Tibial nerve (tissue), 4 donors: Measurements from ENCODE around the gene ITSN2. TPM values are rescaled to one million over a fixed set of nuclear protein-coding genes. Genes with fewer than 3 reads are reported as not detected.
"Not testable (repeated sequence)": the region's sequence is repeated elsewhere in the genome, so short reads cannot be mapped to it uniquely, and the experiment has no call there.

Experiments used
- DNase-seq, 2 donors: peaks; one replicate each; pipeline ENCODE4 v3.0.0-alpha.2; 2019; ENCODE audit warnings: low spot score in 2 of 2
- H3K27ac ChIP-seq, 4 donors: fragments of 200-600 bp; sonication (generic) in 3 of 4; one replicate each; pipeline ENCODE4 v1.5.1; 2017 to 2019; ENCODE audit warnings: mild to moderate bottlenecking in 1 of 4
- H3K27me3 ChIP-seq, 2 donors: fragments of 200-600 bp; sonication (generic) in 1 of 2; one replicate each; pipeline versions ENCODE4 v1.5.1 to v1.6.0; 2017 to 2019
- H3K36me3 ChIP-seq, 3 donors: fragments of 200-600 bp; sonication (generic); one replicate each; pipeline ENCODE4 v1.5.1; 2018 to 2019
- H3K4me1 ChIP-seq, 4 donors: fragments of 200-600 bp; sonication (generic) in 3 of 4; one replicate each; pipeline ENCODE4 v1.5.1; 2017 to 2019
- H3K4me3 ChIP-seq, 4 donors: fragments of 200-600 bp; sonication (generic) in 3 of 4; one replicate each; pipeline ENCODE4 v1.5.1; 2017 to 2019; ENCODE audit warnings: mild to moderate bottlenecking in 1 of 4, moderate library complexity in 1 of 4
- H3K9me3 ChIP-seq, 4 donors: fragments of 200-600 bp; sonication (generic) in 3 of 4; one replicate each; pipeline ENCODE4 v1.5.1; 2017 to 2019
- CTCF ChIP-seq, 5 experiments: fragments of 200-600 bp in 3 of 5; fragments of 450-650 bp in 2 of 5; sonication (generic) in 3 of 5; IDR thresholded peaks; one replicate each; pipeline ENCODE4 v1.5.1; 2016 to 2019; ENCODE audit warnings: antibody characterized with exemption in 5 of 5, mild to moderate bottlenecking in 3 of 5, moderate library complexity in 2 of 5
- EP300 ChIP-seq, 2 donors: sonication (generic); formaldehyde crosslinking; IDR thresholded peaks; one replicate each; pipeline ENCODE4 v1.6.1; 2017; ENCODE audit warnings: antibody characterized with exemption in 2 of 2, mild to moderate bottlenecking in 1 of 2
- POLR2A ChIP-seq, 2 donors: fragments of 450-650 bp; IDR thresholded peaks; one replicate each; pipeline ENCODE4 v1.6.1; 2017; ENCODE audit warnings: antibody characterized with exemption in 2 of 2, mild to moderate bottlenecking in 2 of 2, moderate library complexity in 2 of 2
- WGBS, 2 donors: methylation state at CpG; one replicate each; pipeline ENCODE4 v1.1.5; 2018; 5-methylcytosine and 5-hydroxymethylcytosine counted together
- total RNA-seq, 4 donors: library from RNA; depleted of rRNA; stranded (reverse); fragments of >200 nt; gene quantifications; one replicate each; pipeline ENCODE4 v1.1.0, GENCODE V29; 2016

Gene ITSN2
- total RNA-seq, 4 donors from 2014 or later = 47.3 to 54.2 (median 48.7) TPM

GRCh38 chr2:24203029-24203786 is 157.1 kb downstream of the ITSN2 start:
- no peak overlapping the region for H3K4me3 ChIP-seq
- 70 to 71% methylated on average over 19 of the region's 19 CpGs for WGBS, 2 donors
- H3K9me3 ChIP-seq = no peaks in the 10 kb centered on the region
- no peaks in the 10 kb centered on the region for H3K4me1 ChIP-seq
- H3K27me3 ChIP-seq = no peaks in the 10 kb centered on the region
- H3K36me3 ChIP-seq = peaks cover 0 to 77% (median 22%) of the 10 kb centered on the region in 3 donors
- no peak overlapping the region for H3K27ac ChIP-seq
- DNase-seq = no peak
- TF ChIP-seq EP300 (IDR thresholded peaks at IDR 0.05) = no peak
- TF ChIP-seq POLR2A (IDR thresholded peaks at IDR 0.05) = no peak
- TF ChIP-seq CTCF (IDR thresholded peaks at IDR 0.05) = no peak

GRCh38 chr2:24200799-24201198 is 159.5 kb downstream of the ITSN2 start:
- Histone ChIP-seq H3K36me3 (peaks cover 0 to 53% (median 18%) of the 10 kb centered on the region in 3 donors), H3K4me1 (no peaks in the 10 kb centered on the region), H3K9me3 (no peaks in the 10 kb centered on the region), H3K4me3 (no peak overlapping the region), H3K27me3 (no peaks in the 10 kb centered on the region), H3K27ac (no peak overlapping the region)
- 93 to 100% methylated on average over 3 of the region's 3 CpGs for whole genome bisulfite sequencing, 2 donors
- TF ChIP-seq CTCF (IDR thresholded peaks at IDR 0.05) (no peak), EP300 (IDR thresholded peaks at IDR 0.05) (no peak), POLR2A (IDR thresholded peaks at IDR 0.05) (no peak)
- DNase-seq = no peak

DNA sequence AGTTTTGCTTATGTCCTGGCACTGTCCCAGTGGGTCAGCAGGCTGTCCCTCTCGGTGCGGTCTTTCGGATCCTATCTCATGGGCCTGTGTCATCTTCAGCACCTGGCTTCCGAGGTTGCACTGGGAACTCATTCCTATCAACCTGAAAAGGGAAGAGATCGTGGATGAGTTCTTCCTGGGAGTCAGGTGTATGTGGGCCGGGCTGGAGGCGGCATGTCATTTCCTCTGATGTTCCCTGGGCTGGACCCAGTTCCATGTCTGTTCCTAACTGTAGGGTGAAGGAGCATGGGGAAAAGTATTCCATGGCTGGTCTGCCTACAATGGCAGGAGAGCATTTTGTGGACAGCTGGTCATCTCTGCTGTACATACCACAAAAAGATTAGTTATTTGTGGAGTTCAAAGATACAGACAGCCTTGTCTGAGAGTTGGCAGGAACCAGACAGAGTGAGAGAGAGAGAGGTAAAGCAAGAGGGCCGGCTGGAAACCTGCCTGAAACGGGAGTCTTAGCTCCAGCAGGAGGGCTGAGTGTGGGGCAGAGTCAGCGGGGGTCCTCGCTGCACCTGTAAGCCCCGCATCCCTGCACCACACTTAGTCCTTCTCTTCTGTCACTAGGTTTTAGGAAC is 160.3 kb downstream of the ITSN2 start:
- H3K27me3 ChIP-seq = no peaks in the 10 kb centered on the region
- WGBS, 2 donors = 80 to 84% methylated on average over 12 of the region's 12 CpGs
- no peak for TF ChIP-seq CTCF (IDR thresholded peaks at IDR 0.05)
- no peak for TF ChIP-seq POLR2A (IDR thresholded peaks at IDR 0.05)
- no peak for TF ChIP-seq EP300 (IDR thresholded peaks at IDR 0.05)
- no peak overlapping the region for H3K27ac ChIP-seq
- no peaks in the 10 kb centered on the region for H3K4me1 ChIP-seq
- no peak overlapping the region for H3K4me3 ChIP-seq
- no peaks in the 10 kb centered on the region for H3K9me3 ChIP-seq
- no peak for DNase-seq
- peaks cover 0 to 46% (median 16%) of the 10 kb centered on the region in 3 donors for H3K36me3 ChIP-seq

DNA sequence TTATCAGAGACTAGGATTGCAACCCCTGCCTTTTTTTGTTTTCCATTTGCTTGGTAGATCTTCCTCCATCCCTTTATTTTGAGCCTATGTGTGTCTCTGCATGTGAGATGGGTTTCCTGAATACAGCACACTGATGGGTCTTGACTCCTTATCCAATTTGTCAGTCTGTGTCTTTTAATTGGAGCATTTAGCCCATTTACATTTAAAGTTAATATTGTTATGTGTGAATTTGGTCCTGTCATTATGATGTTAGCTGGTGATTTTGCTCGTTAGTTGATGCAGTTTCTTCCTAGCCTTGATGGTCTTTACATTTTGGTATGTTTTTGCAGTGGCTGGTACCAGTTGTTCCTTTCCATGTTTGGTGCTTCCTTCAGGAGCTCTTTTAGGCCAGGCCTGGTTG is 163.1 kb downstream of the ITSN2 start:
- H3K4me1 ChIP-seq, H3K4me3 ChIP-seq, H3K9me3 ChIP-seq, H3K27ac ChIP-seq, H3K27me3 ChIP-seq, DNase-seq: not testable (repeated sequence)
- WGBS, 2 donors = 82 to 88% methylated on average over 1 of the region's 1 CpG
- H3K36me3 ChIP-seq = peaks cover 0 to 18% (median 0%) of the 10 kb centered on the region in 3 donors

- no peak overlapping the region for H3K27ac ChIP-seq
- H3K27me3 ChIP-seq = no peaks in the 10 kb centered on the region
- no peak overlapping the region for H3K4me3 ChIP-seq
- H3K36me3 ChIP-seq = peaks cover 0 to 40% (median 0%) of the 10 kb centered on the region in 3 donors
- WGBS, 2 donors = 56 to 73% methylated on average over 5 of the region's 5 CpGs
- no peaks in the 10 kb centered on the region for H3K4me1 ChIP-seq
- DNase-seq = no peak
- no peak for TF ChIP-seq CTCF (IDR thresholded peaks at IDR 0.05)
- TF ChIP-seq EP300 (IDR thresholded peaks at IDR 0.05) = no peak
- TF ChIP-seq POLR2A (IDR thresholded peaks at IDR 0.05) = no peak
- peaks cover 0 to 3% (median 0%) of the 10 kb centered on the region in 4 donors for H3K9me3 ChIP-seq
These were observed 168.5 kb downstream of the ITSN2 start for GRCh38 chr2:24191848-24192247.
